ENCODE measurements around the gene PRRC2A.

- TF ChIP-seq ELF4 (IDR thresholded peaks at IDR 0.05) (no peak), FOXK2 (IDR thresholded peaks at IDR 0.05) (no peak), SP1 (IDR thresholded peaks at IDR 0.05) (no peak), ARNT (IDR thresholded peaks at IDR 0.05) (no peak), HDGF (IDR thresholded peaks at IDR 0.05; ENCODE audit: borderline replicate concordance) (no peak), BHLHE40 (IDR thresholded peaks at IDR 0.05; ENCODE audit: borderline replicate concordance) (no peak)
Observed at GRCh38 chr6:31681135-31681671, 60.7 kb downstream of the PRRC2A start.
